ENCODE measurements around the gene SLC9A9. TPM values are rescaled to one million over a fixed set of nuclear protein-coding genes. Genes with fewer than 3 reads are reported as not detected.
"Not testable (repeated sequence)": the region's sequence is repeated elsewhere in the genome, so short reads cannot be mapped to it uniquely, and the experiment has no call there.

SLC9A9 gene
- total RNA-seq, 1 donor from 2014 or later: 0.22 TPM

GRCh38 chr3:143286392-143287010, 561.8 kb downstream of the SLC9A9 start:
- Histone ChIP-seq H2AFZ (replicated peaks) (no peak overlapping the region), H3K9me3 (ENCODE audit: low read depth) (no peaks in the 10 kb centered on the region), H4K20me1 (ENCODE audit: low read depth) (no peaks in the 10 kb centered on the region), H3K4me1 (no peaks in the 10 kb centered on the region), H3K4me3 (no peak overlapping the region), H3K27me3 (no peaks in the 10 kb centered on the region), H3K36me3 (no peaks in the 10 kb centered on the region), H3F3A (ENCODE audit: low read depth) (no peaks in the 10 kb centered on the region), H3K4me2 (no peak overlapping the region), H3K79me2 (ENCODE audit: low read depth) (no peaks in the 10 kb centered on the region), H3K9ac (no peak overlapping the region), H3K27ac (no peak overlapping the region)
- Mint-ChIP-seq H3K4me1 (peaks cover 11% of the 10 kb centered on the region), H3K9me3 (no peaks in the 10 kb centered on the region), H3K27me3 (ENCODE audit: insufficient read depth, low read depth) (no peaks in the 10 kb centered on the region), H3K27ac (no peak overlapping the region), H3K36me3 (no peaks in the 10 kb centered on the region), H3K4me3 (no peak overlapping the region)
- peak; percentile 5 for DNase-seq (ENCODE audit: low spot score)
- TF ChIP-seq EZH2 (IDR thresholded peaks at IDR 0.05) (no peak), CTCF (IDR thresholded peaks at IDR 0.05) (no peak), EZH2phosphoT487 (IDR thresholded peaks at IDR 0.05) (no peak)

GRCh38 chr3:143283432-143284128, 564.7 kb downstream of the SLC9A9 start:
- Mint-ChIP-seq H3K4me1 (peaks cover 11% of the 10 kb centered on the region), H3K27me3 (ENCODE audit: insufficient read depth, low read depth) (peaks cover 2% of the 10 kb centered on the region), H3K9me3 (no peaks in the 10 kb centered on the region), H3K27ac (no peak overlapping the region), H3K36me3 (no peaks in the 10 kb centered on the region), H3K4me3 (no peak overlapping the region)
- Histone ChIP-seq H3K9ac (no peak overlapping the region), H3K4me2 (no peak overlapping the region), H3K36me3 (no peaks in the 10 kb centered on the region), H3K79me2 (ENCODE audit: low read depth) (no peaks in the 10 kb centered on the region), H3K9me3 (ENCODE audit: low read depth) (no peaks in the 10 kb centered on the region), H3K4me1 (no peaks in the 10 kb centered on the region), H2AFZ (replicated peaks) (no peak overlapping the region), H4K20me1 (ENCODE audit: low read depth) (no peaks in the 10 kb centered on the region), H3K27ac (no peak overlapping the region), H3K27me3 (no peaks in the 10 kb centered on the region), H3F3A (ENCODE audit: low read depth) (no peaks in the 10 kb centered on the region), H3K4me3 (no peak overlapping the region)
- DNase-seq (ENCODE audit: low spot score): no peak
- TF ChIP-seq EZH2phosphoT487 (IDR thresholded peaks at IDR 0.05): no peak
- no peak for TF ChIP-seq EZH2 (IDR thresholded peaks at IDR 0.05)
- TF ChIP-seq CTCF (IDR thresholded peaks at IDR 0.05): no peak

GRCh38 chr3:143280984-143281383, 567.3 kb downstream of the SLC9A9 start:
- H3K27ac Mint-ChIP-seq: no peak overlapping the region
- H3K4me2 ChIP-seq: no peak overlapping the region
- H3K9ac ChIP-seq: no peak overlapping the region
- no peaks in the 10 kb centered on the region for H3K27me3 ChIP-seq
- H3K27ac ChIP-seq: no peak overlapping the region
- no peak for DNase-seq (ENCODE audit: low spot score)
- H3K4me3 Mint-ChIP-seq: no peak overlapping the region
- no peaks in the 10 kb centered on the region for H3K36me3 Mint-ChIP-seq
- H3K9me3 ChIP-seq (ENCODE audit: low read depth): no peaks in the 10 kb centered on the region
- H3K79me2 ChIP-seq (ENCODE audit: low read depth): no peaks in the 10 kb centered on the region
- peaks cover 12% of the 10 kb centered on the region for H3K4me1 Mint-ChIP-seq
- peaks cover 2% of the 10 kb centered on the region for H3K27me3 Mint-ChIP-seq (ENCODE audit: insufficient read depth, low read depth)
- peaks cover 3% of the 10 kb centered on the region for H3K9me3 Mint-ChIP-seq
- H3K4me3 ChIP-seq: no peak overlapping the region
- no peak for TF ChIP-seq EZH2 (IDR thresholded peaks at IDR 0.05)
- no peaks in the 10 kb centered on the region for H3K4me1 ChIP-seq
- no peaks in the 10 kb centered on the region for H3K36me3 ChIP-seq
- H4K20me1 ChIP-seq (ENCODE audit: low read depth): no peaks in the 10 kb centered on the region
- H3F3A ChIP-seq (ENCODE audit: low read depth): no peaks in the 10 kb centered on the region
- no peak overlapping the region for H2AFZ ChIP-seq (replicated peaks)

GRCh38 chr3:143279567-143279966, 568.7 kb downstream of the SLC9A9 start:
- DNase-seq (ENCODE audit: low spot score); H3K4me3 ChIP-seq; H3K27me3 ChIP-seq; H3K36me3 Mint-ChIP-seq; H3K9ac ChIP-seq; H3K36me3 ChIP-seq; H3K27ac Mint-ChIP-seq; H3K4me2 ChIP-seq; H3K27ac ChIP-seq; H3K27me3 Mint-ChIP-seq (ENCODE audit: insufficient read depth, low read depth); H2AFZ ChIP-seq (replicated peaks); H3F3A ChIP-seq (ENCODE audit: low read depth); H4K20me1 ChIP-seq (ENCODE audit: low read depth); H3K4me1 ChIP-seq; H3K9me3 Mint-ChIP-seq; H3K9me3 ChIP-seq (ENCODE audit: low read depth); H3K4me3 Mint-ChIP-seq; H3K79me2 ChIP-seq (ENCODE audit: low read depth): not testable (repeated sequence)
- peaks cover 10% of the 10 kb centered on the region for H3K4me1 Mint-ChIP-seq

All from neural progenitor cell (in vitro differentiated cells).